ENCODE measurements around the gene CHST4.
"Not testable (repeated sequence)": the region's sequence is repeated elsewhere in the genome, so short reads cannot be mapped to it uniquely, and the experiment has no call there.

CHST4 gene

GRCh38 chr16:71500964-71501363, 25.3 kb upstream of the CHST4 start:
- no peak overlapping the region for H3K4me3 ChIP-seq (ENCODE audit: low read length)
- no peak for DNase-seq (ENCODE audit: low read depth)
- no peak for TF ChIP-seq CTCF (conservative IDR thresholded peaks at IDR 0.05; ENCODE audit: low read length)

- DNase-seq (ENCODE audit: low read depth) = no peak
- H3K4me3 ChIP-seq (ENCODE audit: low read length) = no peak overlapping the region
- TF ChIP-seq CTCF (conservative IDR thresholded peaks at IDR 0.05; ENCODE audit: low read length) = no peak
Measured at GRCh38 chr16:71501547-71501946, 24.7 kb upstream of the CHST4 start.

GRCh38 chr16:71504051-71504450, 22.2 kb upstream of the CHST4 start:
- not testable (repeated sequence) for DNase-seq (ENCODE audit: low read depth); H3K4me3 ChIP-seq (ENCODE audit: low read length)

GRCh38 chr16:71504901-71505300, 21.3 kb upstream of the CHST4 start:
- no peak for TF ChIP-seq CTCF (conservative IDR thresholded peaks at IDR 0.05; ENCODE audit: low read length)
- no peak overlapping the region for H3K4me3 ChIP-seq (ENCODE audit: low read length)
- no peak for DNase-seq (ENCODE audit: low read depth)

DNA sequence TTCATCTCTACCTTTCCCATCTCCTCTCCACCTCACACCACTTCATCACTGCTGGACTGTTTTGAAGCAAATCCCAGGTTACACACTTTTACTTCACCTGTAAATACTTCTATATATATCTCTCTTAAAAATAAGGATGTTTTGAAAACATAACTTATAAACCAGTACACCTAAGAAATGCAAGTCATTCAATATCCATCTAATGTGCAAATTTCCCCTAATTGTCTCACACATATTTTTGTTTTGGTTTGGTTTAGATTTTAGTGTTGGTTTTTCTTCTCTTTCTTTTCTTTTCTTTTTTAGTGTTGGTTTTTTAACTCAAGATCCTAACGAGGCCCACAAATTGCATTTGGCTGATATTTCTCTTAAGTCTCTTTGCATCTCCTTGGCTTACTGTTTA, 19.2 kb upstream of the CHST4 start:
- no peak for TF ChIP-seq CTCF (conservative IDR thresholded peaks at IDR 0.05; ENCODE audit: low read length)
- no peak overlapping the region for H3K4me3 ChIP-seq (ENCODE audit: low read length)

GRCh38 chr16:71513302-71513701, 12.9 kb upstream of the CHST4 start:
- no peak for DNase-seq (ENCODE audit: low read depth)
- H3K4me3 ChIP-seq (ENCODE audit: low read length) = no peak overlapping the region
- TF ChIP-seq CTCF (conservative IDR thresholded peaks at IDR 0.05; ENCODE audit: low read length) = no peak

More for the DNA sequence above, 19.2 kb upstream of the CHST4 start:
- no peak for DNase-seq (ENCODE audit: low read depth)

DNA sequence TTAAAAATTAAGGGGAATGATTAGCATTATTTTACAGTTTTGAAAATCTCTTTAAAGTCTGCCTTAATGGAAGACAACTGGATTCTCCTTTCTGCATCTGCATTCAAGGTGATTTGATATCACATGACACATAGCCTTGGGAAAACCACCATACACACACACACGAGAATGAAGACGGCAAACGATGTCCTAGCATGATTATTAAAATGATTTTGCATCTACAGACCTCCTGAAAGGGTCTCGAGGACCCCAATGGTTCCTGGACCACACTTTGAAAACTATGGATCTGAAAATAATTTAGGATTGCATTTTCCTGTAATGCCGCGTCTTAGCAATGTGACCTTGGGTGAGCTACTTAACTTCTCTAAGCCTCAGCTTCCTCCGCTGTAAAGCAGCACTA, 11.8 kb upstream of the CHST4 start:
- TF ChIP-seq CTCF (conservative IDR thresholded peaks at IDR 0.05; ENCODE audit: low read length) = no peak
- no peak overlapping the region for H3K4me3 ChIP-seq (ENCODE audit: low read length)
- DNase-seq (ENCODE audit: low read depth) = no peak

- H3K4me3 ChIP-seq (ENCODE audit: low read length) = no peak overlapping the region
- TF ChIP-seq CTCF (conservative IDR thresholded peaks at IDR 0.05; ENCODE audit: low read length) = no peak
- DNase-seq (ENCODE audit: low read depth) = no peak
Measured at GRCh38 chr16:71515026-71515425, 11.2 kb upstream of the CHST4 start.
